Mucosa of descending colon (tissue), 3 donors: ENCODE measurements around the gene CXCL12. TPM values are rescaled to one million over a fixed set of nuclear protein-coding genes. Genes with fewer than 3 reads are reported as not detected.

Experiments used
- ATAC-seq: fragments of 200-7000 bp; cut with Tn5 transposase; one replicate; pipeline ENCODE4 v1.9.1; 2020; ENCODE audit warnings: mild to moderate bottlenecking, moderate library complexity
- DNase-seq, 3 donors: peaks; one replicate each; pipeline ENCODE4 v3.0.0-alpha.2; 2020
- H3K36me3 ChIP-seq: fragments of 200-600 bp; one replicate; pipeline ENCODE4 v1.8.0; 2021; ENCODE audit warnings: low read depth, mild to moderate bottlenecking
- H3K4me1 ChIP-seq: fragments of 200-600 bp; one replicate; pipeline ENCODE4 v1.8.0; 2021; ENCODE audit warnings: low read depth, mild to moderate bottlenecking
- H3K4me3 ChIP-seq: fragments of 200-600 bp; one replicate; pipeline ENCODE4 v1.8.0; 2021; ENCODE audit warnings: mild to moderate bottlenecking
- H3K9me3 ChIP-seq: fragments of 200-600 bp; one replicate; pipeline ENCODE4 v1.8.0; 2021; ENCODE audit warnings: mild to moderate bottlenecking
- CTCF ChIP-seq: fragments of 200-600 bp; IDR thresholded peaks from one replicate; pipeline ENCODE4 v1.8.0; 2022; ENCODE audit warnings: antibody characterized with exemption, mild to moderate bottlenecking
- intact Hi-C, 2 donors: fragments of 100-400 bp; cut with DNase I in 1 of 2; cut with micrococcal nuclease in 1 of 2; formaldehyde crosslinking; loops; one replicate each; pipeline versions ENCODE4 v1.11.0 to v1.11.1; 2022; cut with DNase I, micrococcal nuclease
- total RNA-seq, 3 donors: library from RNA; stranded (reverse); fragmentation: NEBNext Ultra II Directional in 2 of 3; extraction: Animal tissue kit (Norgen Biotek cat#: 25700) in 2 of 3; gene quantifications; one replicate each; pipeline versions ENCODE4 v1.2.1 to v1.2.4, GENCODE V29; 2021 to 2023
- donor health status: DM: no; HTN: no; CAD: no; lungs with moderate emphysema.
- donor health status: DM: no; HTN: no; CAD: no.
- donor health status: DM: no; HTN: yes; CAD: no.

CXCL12 gene
- total RNA-seq, 3 donors from 2014 or later = 17.1 to 97.8 (median 51.3) TPM

- intact Hi-C loops = loop anchor here in 1 of 2 donors (10.0 kb wide), 1 partner anchor 455 kb away; no protein-coding TSS in a partner anchor
- ATAC-seq (no peak), DNase-seq (no peak)
- TF ChIP-seq CTCF = no peak
- H3K4me3 ChIP-seq = no peak overlapping the region
- no peaks in the 10 kb centered on the region for H3K4me1 ChIP-seq
- no peaks in the 10 kb centered on the region for H3K9me3 ChIP-seq
- no peaks in the 10 kb centered on the region for H3K36me3 ChIP-seq
Observed at GRCh38 chr10:44399659-44400451, 15.0 kb upstream of the CXCL12 start.

GRCh38 chr10:44398747-44399658 lies 14.1 kb upstream of the CXCL12 start:
- ATAC-seq (no peak), DNase-seq (no peak)
- TF ChIP-seq CTCF = no peak
- H3K9me3 ChIP-seq = no peaks in the 10 kb centered on the region
- no peak overlapping the region for H3K4me3 ChIP-seq
- intact Hi-C loops = loop anchor here in 1 of 2 donors (10.0 kb wide), 1 partner anchor 456 kb away; no protein-coding TSS in a partner anchor
- H3K36me3 ChIP-seq = no peaks in the 10 kb centered on the region
- H3K4me1 ChIP-seq = no peaks in the 10 kb centered on the region

GRCh38 chr10:44398271-44398670 lies 13.4 kb upstream of the CXCL12 start:
- H3K4me3 ChIP-seq = no peak overlapping the region
- no peak for TF ChIP-seq CTCF
- ATAC-seq (no peak), DNase-seq (no peak)
- no peaks in the 10 kb centered on the region for H3K36me3 ChIP-seq
- no peaks in the 10 kb centered on the region for H3K9me3 ChIP-seq
- intact Hi-C loops = loop anchor here in 1 of 2 donors (10.0 kb wide), 1 partner anchor 457 kb away; no protein-coding TSS in a partner anchor
- H3K4me1 ChIP-seq = peaks cover 7% of the 10 kb centered on the region

GRCh38 chr10:44397476-44398225 lies 12.8 kb upstream of the CXCL12 start:
- Histone ChIP-seq H3K36me3 (no peaks in the 10 kb centered on the region), H3K4me3 (no peak overlapping the region), H3K9me3 (no peaks in the 10 kb centered on the region), H3K4me1 (peaks cover 8% of the 10 kb centered on the region)
- intact Hi-C loops = loop anchor here in 1 of 2 donors (10.0 kb wide), 1 partner anchor 457 kb away; no protein-coding TSS in a partner anchor
- no peak for TF ChIP-seq CTCF
- DNase-seq (no peak), ATAC-seq (no peak)

- H3K4me1 ChIP-seq = peaks cover 8% of the 10 kb centered on the region
- H3K36me3 ChIP-seq = no peaks in the 10 kb centered on the region
- H3K9me3 ChIP-seq = no peaks in the 10 kb centered on the region
- DNase-seq = no peak
- ATAC-seq = no peak
- H3K4me3 ChIP-seq = no peak overlapping the region
- intact Hi-C loops = loop anchor here in 1 of 2 donors (10.0 kb wide), 1 partner anchor 458 kb away; no protein-coding TSS in a partner anchor
- no peak for TF ChIP-seq CTCF
Observed at GRCh38 chr10:44396671-44397191, 11.8 kb upstream of the CXCL12 start.
